ENCODE results near the gene PI4K2B. TPM values are rescaled to one million over a fixed set of nuclear protein-coding genes. Genes with fewer than 3 reads are reported as not detected.

The PI4K2B gene
- polyA plus RNA-seq, 1 donor (not counting 4 experiments of a cell fraction or from before 2014, with no cell fraction given), result 16.7 TPM

DNA sequence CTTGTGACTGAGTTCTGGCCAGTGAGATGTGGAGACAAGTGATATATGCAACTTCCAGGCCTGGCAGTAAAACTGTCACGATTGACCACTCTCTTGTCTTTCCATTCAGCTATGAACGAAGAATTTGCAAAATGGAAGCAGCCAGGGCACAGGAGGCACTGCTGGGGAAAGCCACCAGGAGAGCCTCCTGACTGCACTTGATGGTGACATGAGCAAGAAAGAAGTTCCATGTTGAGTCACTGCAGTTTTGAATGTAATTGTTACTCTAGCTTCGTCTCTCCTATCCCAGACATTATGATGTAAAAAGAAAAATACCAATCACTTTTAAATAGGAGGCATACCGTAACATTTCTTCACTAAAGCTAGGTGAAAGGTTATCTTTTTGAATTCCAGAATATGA, 46.4 kb downstream of the PI4K2B start:
- TF ChIP-seq CTCF (optimal IDR thresholded peaks at IDR 0.05 in 1 of 3, IDR thresholded peaks at IDR 0.05 in 1 of 3, conservative IDR thresholded peaks at IDR 0.05 in 1 of 3; ENCODE audit: extremely low read depth in 1 of 3, insufficient read depth in 2 of 3, low read length in 3 of 3) (no peak), EZH2 (IDR thresholded peaks at IDR 0.05; ENCODE audit: low read length) (no peak)
- Histone ChIP-seq H3K79me2 (ENCODE audit: control insufficient read depth, insufficient read depth, low read length) (no peaks in the 10 kb centered on the region), H3K9ac (ENCODE audit: control insufficient read depth, extremely low read depth, insufficient read depth, low read length) (no peak overlapping the region), H3K27ac (ENCODE audit: control insufficient read depth, insufficient read depth, low read length) (no peak overlapping the region), H2AFZ (ENCODE audit: control insufficient read depth, low read length) (no peak overlapping the region), H3K4me3 (ENCODE audit: control insufficient read depth in 2 of 3, extremely low read depth in 1 of 3, insufficient read depth in 2 of 3, low read depth in 1 of 3, low read length in 3 of 3) (no peak overlapping the region), H3K27me3 (ENCODE audit: control insufficient read depth, extremely low read depth, insufficient read depth, low read length) (no peaks in the 10 kb centered on the region), H3K4me2 (ENCODE audit: control insufficient read depth, extremely low read depth, insufficient read depth, low read depth, low read length) (no peak overlapping the region), H4K20me1 (ENCODE audit: control insufficient read depth, extremely low read depth, insufficient read depth, low read length) (no peaks in the 10 kb centered on the region), H3K9me1 (ENCODE audit: control insufficient read depth, extremely low read depth, insufficient read depth, low read length) (no peaks in the 10 kb centered on the region), H3K36me3 (ENCODE audit: control insufficient read depth in 2 of 2, extremely low read depth in 1 of 2, insufficient read depth in 2 of 2, low read length in 2 of 2) (peaks cover 0 to 3% of the 10 kb centered on the region in 2 experiments), H3K9me3 (ENCODE audit: control insufficient read depth, low read depth, low read length) (no peaks in the 10 kb centered on the region), H3K4me1 (ENCODE audit: control insufficient read depth, extremely low read depth, insufficient read depth, low read length) (no peaks in the 10 kb centered on the region)
- dilution Hi-C loops (cut with MboI; ENCODE audit: extremely low pct_ligation_motif_present, low sequenced_read_pairs), result no loop called here
- no peak for DNase-seq (ENCODE audit: low read depth, low spot score)
- no peak for FAIRE-seq

DNA sequence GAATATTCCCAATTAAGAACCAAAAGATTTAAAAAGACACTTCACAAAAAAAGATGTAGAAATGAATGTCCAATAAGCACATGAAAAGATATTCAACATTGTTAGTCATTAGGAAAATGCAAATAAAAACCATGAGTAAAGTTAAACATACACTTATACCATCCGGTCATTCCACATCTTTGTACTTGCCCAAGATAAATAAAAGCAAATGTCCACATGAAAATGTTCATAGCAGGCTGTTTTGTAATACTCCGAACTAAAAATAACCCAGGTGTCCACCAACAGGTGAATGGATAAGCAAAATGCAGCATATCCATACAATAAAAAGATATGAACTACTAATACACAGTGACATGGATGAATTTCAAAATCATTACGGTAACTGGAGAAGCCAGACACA, 50.1 kb downstream of the PI4K2B start:
- dilution Hi-C loops (cut with MboI; ENCODE audit: extremely low pct_ligation_motif_present, low sequenced_read_pairs), result no loop called here
- FAIRE-seq, result no peak
- no peak overlapping the region for H3K4me2 ChIP-seq (ENCODE audit: control insufficient read depth, extremely low read depth, insufficient read depth, low read depth, low read length)

More for the DNA sequence above, 50.1 kb downstream of the PI4K2B start:
- no peak overlapping the region for H3K9ac ChIP-seq (ENCODE audit: control insufficient read depth, extremely low read depth, insufficient read depth, low read length)
- no peaks in the 10 kb centered on the region for H3K79me2 ChIP-seq (ENCODE audit: control insufficient read depth, insufficient read depth, low read length)
- DNase-seq (ENCODE audit: low read depth, low spot score), result no peak
- no peaks in the 10 kb centered on the region for H3K9me1 ChIP-seq (ENCODE audit: control insufficient read depth, extremely low read depth, insufficient read depth, low read length)
- peaks cover 0 to 1% of the 10 kb centered on the region in 2 experiments for H3K36me3 ChIP-seq (ENCODE audit: control insufficient read depth in 2 of 2, extremely low read depth in 1 of 2, insufficient read depth in 2 of 2, low read length in 2 of 2)
- TF ChIP-seq EZH2 (IDR thresholded peaks at IDR 0.05; ENCODE audit: low read length) (no peak), CTCF (optimal IDR thresholded peaks at IDR 0.05 in 1 of 3, IDR thresholded peaks at IDR 0.05 in 1 of 3, conservative IDR thresholded peaks at IDR 0.05 in 1 of 3; ENCODE audit: extremely low read depth in 1 of 3, insufficient read depth in 2 of 3, low read length in 3 of 3) (no peak)
- no peaks in the 10 kb centered on the region for H3K4me1 ChIP-seq (ENCODE audit: control insufficient read depth, extremely low read depth, insufficient read depth, low read length)
- no peaks in the 10 kb centered on the region for H3K9me3 ChIP-seq (ENCODE audit: control insufficient read depth, low read depth, low read length)
- no peak overlapping the region for H3K4me3 ChIP-seq (ENCODE audit: control insufficient read depth in 2 of 3, extremely low read depth in 1 of 3, insufficient read depth in 2 of 3, low read depth in 1 of 3, low read length in 3 of 3)
- H4K20me1 ChIP-seq (ENCODE audit: control insufficient read depth, extremely low read depth, insufficient read depth, low read length), result no peaks in the 10 kb centered on the region
- no peak overlapping the region for H3K27ac ChIP-seq (ENCODE audit: control insufficient read depth, insufficient read depth, low read length)
- no peaks in the 10 kb centered on the region for H3K27me3 ChIP-seq (ENCODE audit: control insufficient read depth, extremely low read depth, insufficient read depth, low read length)
- no peak overlapping the region for H2AFZ ChIP-seq (ENCODE audit: control insufficient read depth, low read length)

Measured in keratinocyte (primary cell).